ENCODE results near the gene LRRC18.

Gene LRRC18

GRCh38 chr10:48939790-48940325, at the start of gene LRRC18:
LRRC18 (minus strand) TSS chr10:48939840; CDS start chr10:48914155, 25,685 bp downstream.
- no peak for DNase-seq

GRCh38 chr10:48985621-48986158, 46.0 kb upstream of the LRRC18 start:
- DNase-seq, result no peak

GRCh38 chr10:48983648-48984351, 44.2 kb upstream of the LRRC18 start:
- DNase-seq, result no peak

GRCh38 chr10:48982584-48982983, 42.9 kb upstream of the LRRC18 start:
- no peak for DNase-seq

GRCh38 chr10:48981310-48981907, 41.8 kb upstream of the LRRC18 start:
- peak in 1 of 4 experiments; percentile 4 for DNase-seq

- no peak for DNase-seq
These were observed 38.7 kb upstream of the LRRC18 start for GRCh38 chr10:48978318-48978717.

GRCh38 chr10:48976196-48976595, 36.6 kb upstream of the LRRC18 start:
- DNase-seq, result no peak

GRCh38 chr10:48974510-48975156, 35.0 kb upstream of the LRRC18 start:
- no peak for DNase-seq

- no peak for DNase-seq
These were observed 33.4 kb upstream of the LRRC18 start for GRCh38 chr10:48973065-48973464.

- no peak for DNase-seq
These were observed 31.0 kb upstream of the LRRC18 start for GRCh38 chr10:48970654-48971053.

GRCh38 chr10:48970046-48970445, 30.4 kb upstream of the LRRC18 start:
- no peak for DNase-seq

GRCh38 chr10:48968036-48968435, 28.4 kb upstream of the LRRC18 start:
- DNase-seq, result no peak

- DNase-seq, result no peak
These were observed 25.8 kb upstream of the LRRC18 start for GRCh38 chr10:48965460-48965859.

- DNase-seq, result no peak
These were observed 24.4 kb upstream of the LRRC18 start for GRCh38 chr10:48964038-48964437.

- no peak for DNase-seq
These were observed 19.1 kb upstream of the LRRC18 start for GRCh38 chr10:48958598-48959190.

GRCh38 chr10:48957361-48958151, 17.9 kb upstream of the LRRC18 start:
- DNase-seq, result no peak

GRCh38 chr10:48951707-48952106, 12.1 kb upstream of the LRRC18 start:
- no peak for DNase-seq

GRCh38 chr10:48948470-48949037, 8.9 kb upstream of the LRRC18 start:
- no peak for DNase-seq

GRCh38 chr10:48947690-48948469, 8.2 kb upstream of the LRRC18 start:
- no peak for DNase-seq

- DNase-seq, result no peak
These were observed 7.4 kb upstream of the LRRC18 start for GRCh38 chr10:48946891-48947500.

GRCh38 chr10:48946332-48946731, 6.7 kb upstream of the LRRC18 start:
- no peak for DNase-seq

Data from activated naive CD4-positive, alpha-beta T cell (primary cell).